Gastrocnemius medialis (tissue), 4 donors: ENCODE data around the gene SIRPA. TPM values are rescaled to one million over a fixed set of nuclear protein-coding genes. Genes with fewer than 3 reads are reported as not detected.

Experiments used
- ATAC-seq, 2 donors: fragments of 150-250 bp; one replicate each; pipeline ENCODE4 v1.9.1; 2016
- DNase-seq, 2 donors: peaks; one replicate each; pipeline ENCODE4 v3.0.0-alpha.2; 2019
- H3K27ac ChIP-seq, 4 donors: fragments of 200-600 bp; sonication (generic); 1 replicate in 1 of 4; 2 replicates in 3 of 4; pipeline ENCODE4 v1.5.1; 2016 to 2018; ENCODE audit warnings: mild to moderate bottlenecking in 2 of 4, moderate library complexity in 1 of 4
- H3K27me3 ChIP-seq, 3 donors: fragments of 200-600 bp; sonication (generic) in 2 of 3; 1 replicate in 1 of 3; 2 replicates in 2 of 3; pipeline versions ENCODE4 v1.5.1 to v1.6.0; 2016 to 2019; ENCODE audit warnings: mild to moderate bottlenecking in 1 of 3, moderate library complexity in 1 of 3
- H3K36me3 ChIP-seq, 2 donors: fragments of 200-600 bp; sonication (generic) in 1 of 2; one replicate each; pipeline ENCODE4 v1.5.1; 2017 to 2018
- H3K4me1 ChIP-seq, 2 donors: fragments of 200-600 bp; sonication (generic) in 1 of 2; one replicate each; pipeline ENCODE4 v1.5.1; 2016 to 2017; ENCODE audit warnings: mild to moderate bottlenecking in 2 of 2
- H3K4me3 ChIP-seq, 4 donors: fragments of 200-600 bp; sonication (generic) in 3 of 4; 1 replicate in 1 of 4; 2 replicates in 3 of 4; pipeline ENCODE4 v1.5.1; 2016 to 2019; ENCODE audit warnings: mild to moderate bottlenecking in 2 of 4
- H3K9me3 ChIP-seq, 3 donors: fragments of 200-600 bp; sonication (generic) in 2 of 3; 1 replicate in 1 of 3; 2 replicates in 2 of 3; pipeline ENCODE4 v1.5.1; 2016 to 2019
- POLR2A ChIP-seq, 2 donors: fragments of 450-650 bp; IDR thresholded peaks; one replicate each; pipeline ENCODE4 v1.6.1; 2017; ENCODE audit warnings: antibody characterized with exemption in 2 of 2, mild to moderate bottlenecking in 2 of 2, moderate library complexity in 2 of 2
- in situ Hi-C, 4 donors: fragments of 200-750 bp; cut with MboI; loops; one replicate each; pipeline versions ENCODE4 v1.15.0 to v1.8.0; 2017; ENCODE audit warnings: low sequenced_read_pairs in 4 of 4
- intact Hi-C: fragments of 100-400 bp; cut with DNase I; formaldehyde crosslinking; loops from one replicate; pipeline ENCODE4 v1.15.1; 2023; ENCODE audit warnings: low total_unique reads
- total RNA-seq, 4 donors: library from RNA; depleted of rRNA; stranded (reverse); fragments of >200 nt; gene quantifications; one replicate each; pipeline versions ENCODE4 v1.1.0 to v1.2.3, GENCODE V29; 2016
- TF ChIP-seq, protein P1 (sequence below), 5 experiments: fragments of 450-650 bp in 3 of 5; fragments of 200-600 bp in 2 of 5; sonication (generic) in 2 of 5; IDR thresholded peaks in 4 of 5; conservative IDR thresholded peaks in 1 of 5; 1 replicate in 4 of 5; 2 replicates in 1 of 5; pipeline ENCODE4 v1.5.1; 2016 to 2019; ENCODE audit warnings: antibody characterized with exemption in 5 of 5, mild to moderate bottlenecking in 3 of 5, moderate library complexity in 3 of 5

Gene SIRPA
- total RNA-seq, 4 donors from 2014 or later = 14.6 to 62.0 (median 20.6) TPM

DNA sequence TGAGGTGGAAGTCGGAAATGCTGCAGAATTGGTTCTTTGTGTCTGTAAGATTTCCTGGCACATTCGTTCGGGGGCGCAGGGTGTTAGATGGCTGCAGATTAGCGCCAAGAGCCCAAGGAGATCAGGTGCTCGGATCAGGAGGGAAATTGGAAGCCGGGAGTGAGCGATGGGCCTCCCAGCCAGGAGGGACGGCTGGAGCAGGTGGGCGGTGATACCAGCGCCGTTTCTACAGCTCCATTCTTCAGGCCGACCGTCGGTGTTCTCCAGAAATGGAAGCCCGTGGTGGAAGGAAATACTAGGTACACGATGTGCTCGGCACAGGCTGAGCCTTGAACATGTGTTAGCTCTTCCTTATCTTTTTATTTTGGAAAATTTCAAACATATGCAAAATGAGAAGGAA is 6.5 kb downstream of the SIRPA start:
- intact Hi-C loops (no loop called here), in situ Hi-C loops (no loop called here)
- Histone ChIP-seq H3K27ac (no peak overlapping the region), H3K4me3 (no peak overlapping the region), H3K27me3 (no peaks in the 10 kb centered on the region), H3K36me3 (no peaks in the 10 kb centered on the region), H3K9me3 (no peaks in the 10 kb centered on the region), H3K4me1 (peaks cover 0 to 13% of the 10 kb centered on the region in 2 donors)
- TF ChIP-seq, protein P1, sequence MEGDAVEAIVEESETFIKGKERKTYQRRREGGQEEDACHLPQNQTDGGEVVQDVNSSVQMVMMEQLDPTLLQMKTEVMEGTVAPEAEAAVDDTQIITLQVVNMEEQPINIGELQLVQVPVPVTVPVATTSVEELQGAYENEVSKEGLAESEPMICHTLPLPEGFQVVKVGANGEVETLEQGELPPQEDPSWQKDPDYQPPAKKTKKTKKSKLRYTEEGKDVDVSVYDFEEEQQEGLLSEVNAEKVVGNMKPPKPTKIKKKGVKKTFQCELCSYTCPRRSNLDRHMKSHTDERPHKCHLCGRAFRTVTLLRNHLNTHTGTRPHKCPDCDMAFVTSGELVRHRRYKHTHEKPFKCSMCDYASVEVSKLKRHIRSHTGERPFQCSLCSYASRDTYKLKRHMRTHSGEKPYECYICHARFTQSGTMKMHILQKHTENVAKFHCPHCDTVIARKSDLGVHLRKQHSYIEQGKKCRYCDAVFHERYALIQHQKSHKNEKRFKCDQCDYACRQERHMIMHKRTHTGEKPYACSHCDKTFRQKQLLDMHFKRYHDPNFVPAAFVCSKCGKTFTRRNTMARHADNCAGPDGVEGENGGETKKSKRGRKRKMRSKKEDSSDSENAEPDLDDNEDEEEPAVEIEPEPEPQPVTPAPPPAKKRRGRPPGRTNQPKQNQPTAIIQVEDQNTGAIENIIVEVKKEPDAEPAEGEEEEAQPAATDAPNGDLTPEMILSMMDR (IDR thresholded peaks at IDR 0.05 in 4 of 5, conservative IDR thresholded peaks at IDR 0.05 in 1 of 5) = no peak
- TF ChIP-seq POLR2A (IDR thresholded peaks at IDR 0.05) = no peak
- DNase-seq (no peak), ATAC-seq (no peak)

DNA sequence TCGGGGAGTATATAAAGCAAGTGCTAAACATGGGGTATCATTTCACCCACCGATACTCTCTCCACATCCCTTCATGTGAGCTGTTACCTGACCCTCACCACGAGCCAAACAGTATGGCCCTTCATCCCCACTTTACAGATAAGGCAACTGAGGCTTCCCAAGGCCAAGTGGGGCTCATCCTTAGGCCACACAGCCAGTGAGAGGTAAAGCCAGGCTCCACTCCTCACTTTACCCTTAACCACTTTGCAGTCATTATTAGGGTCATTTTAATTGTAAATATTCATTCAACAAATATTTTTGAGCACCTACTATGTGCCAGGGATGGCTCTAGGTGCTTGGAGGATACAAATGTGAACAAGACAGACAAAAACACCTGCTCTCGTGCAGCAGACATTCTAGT is 7.0 kb downstream of the SIRPA start:
- in situ Hi-C loops = no loop called here
- TF ChIP-seq, protein P1 (IDR thresholded peaks at IDR 0.05 in 4 of 5, conservative IDR thresholded peaks at IDR 0.05 in 1 of 5) = no peak
- TF ChIP-seq POLR2A (IDR thresholded peaks at IDR 0.05) = no peak
- no peaks in the 10 kb centered on the region for H3K36me3 ChIP-seq

DNA sequence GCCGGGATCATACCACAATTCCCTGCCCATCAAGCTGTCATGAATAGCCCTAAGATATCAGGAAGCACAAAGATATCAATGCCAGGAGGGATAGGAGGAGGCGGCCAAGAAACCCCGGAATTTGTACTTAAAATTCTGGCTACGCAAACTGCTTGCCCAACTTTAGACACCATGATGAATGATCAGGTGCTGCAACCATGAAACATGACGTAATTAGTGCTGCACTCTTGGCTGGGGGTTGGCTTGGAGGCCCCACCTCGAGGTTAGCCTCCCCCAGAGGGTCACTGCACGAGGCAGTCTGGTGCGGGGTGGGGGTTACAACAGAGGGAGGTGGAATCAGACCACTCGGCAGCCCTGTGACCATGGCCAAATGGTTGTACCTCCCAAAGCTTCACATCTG is 8.9 kb downstream of the SIRPA start:
- Histone ChIP-seq H3K4me1 (peaks cover 0 to 5% of the 10 kb centered on the region in 2 donors), H3K9me3 (no peaks in the 10 kb centered on the region), H3K27me3 (no peaks in the 10 kb centered on the region), H3K36me3 (no peaks in the 10 kb centered on the region), H3K4me3 (no peak overlapping the region), H3K27ac (no peak overlapping the region)
- intact Hi-C loops = no loop called here
- in situ Hi-C loops = no loop called here
- DNase-seq (no peak), ATAC-seq (no peak)
- TF ChIP-seq POLR2A (IDR thresholded peaks at IDR 0.05) = no peak
- TF ChIP-seq, protein P1 (IDR thresholded peaks at IDR 0.05 in 4 of 5, conservative IDR thresholded peaks at IDR 0.05 in 1 of 5) = no peak

More for the DNA sequence above, 7.0 kb downstream of the SIRPA start:
- intact Hi-C loops = no loop called here
- Histone ChIP-seq H3K9me3 (no peaks in the 10 kb centered on the region), H3K27me3 (no peaks in the 10 kb centered on the region), H3K27ac (no peak overlapping the region), H3K4me1 (peaks cover 0 to 8% of the 10 kb centered on the region in 2 donors), H3K4me3 (no peak overlapping the region)
- ATAC-seq = no peak
- no peak for DNase-seq

DNA sequence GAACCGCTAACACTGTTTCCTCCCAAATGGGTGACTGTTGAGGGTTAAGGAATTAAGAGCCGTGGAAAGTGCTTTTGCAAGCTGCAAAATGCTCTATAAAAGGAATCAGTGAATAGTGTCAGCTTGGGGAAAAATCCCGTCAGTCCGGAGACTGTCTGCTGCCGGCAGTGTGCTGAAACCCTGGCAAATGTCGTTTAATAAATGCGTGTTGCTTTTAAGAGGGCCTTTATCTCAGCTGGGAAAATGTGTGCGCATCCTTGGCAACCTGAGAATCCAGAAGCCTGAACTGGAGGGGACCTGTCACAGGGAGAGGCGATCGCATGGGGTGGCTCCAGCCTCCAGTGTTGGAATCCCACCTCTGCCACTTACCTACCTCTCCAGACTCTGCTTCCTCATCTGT is 9.8 kb downstream of the SIRPA start:
- TF ChIP-seq POLR2A (IDR thresholded peaks at IDR 0.05) = no peak
- TF ChIP-seq, protein P1 (IDR thresholded peaks at IDR 0.05 in 4 of 5, conservative IDR thresholded peaks at IDR 0.05 in 1 of 5) = no peak
- no peaks in the 10 kb centered on the region for H3K36me3 ChIP-seq
- ATAC-seq (no peak), DNase-seq (no peak)
- no peak overlapping the region for H3K27ac ChIP-seq
- peaks cover 0 to 5% of the 10 kb centered on the region in 2 donors for H3K4me1 ChIP-seq
- H3K9me3 ChIP-seq = no peaks in the 10 kb centered on the region
- H3K4me3 ChIP-seq = no peak overlapping the region
- in situ Hi-C loops (no loop called here), intact Hi-C loops (no loop called here)
- no peaks in the 10 kb centered on the region for H3K27me3 ChIP-seq

DNA sequence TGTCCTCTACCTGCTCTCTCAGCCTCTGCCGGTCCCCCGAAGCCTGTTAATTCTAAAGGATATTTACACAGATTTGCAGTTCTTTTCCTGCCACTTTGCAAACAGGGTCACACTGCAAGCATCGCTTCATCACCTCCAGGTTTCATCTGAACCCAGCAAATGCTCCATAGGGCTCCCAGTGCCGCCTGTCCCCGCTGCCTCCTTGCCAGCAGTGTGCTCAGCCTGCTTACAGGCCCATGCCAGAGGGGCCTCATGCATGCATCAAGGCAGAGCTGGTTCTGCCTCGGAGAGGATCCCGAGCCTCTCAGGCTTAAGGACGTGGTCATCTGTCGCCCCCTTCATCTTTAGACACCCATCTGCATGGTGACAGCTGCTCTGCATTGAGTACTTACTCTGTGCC is 10.5 kb downstream of the SIRPA start:
- no peak overlapping the region for H3K27ac ChIP-seq
- in situ Hi-C loops = no loop called here
- no peak overlapping the region for H3K4me3 ChIP-seq
- ATAC-seq = no peak
- H3K9me3 ChIP-seq = no peaks in the 10 kb centered on the region
- no peaks in the 10 kb centered on the region for H3K36me3 ChIP-seq
- TF ChIP-seq, protein P1 (IDR thresholded peaks at IDR 0.05 in 4 of 5, conservative IDR thresholded peaks at IDR 0.05 in 1 of 5) = no peak
- TF ChIP-seq POLR2A (IDR thresholded peaks at IDR 0.05) = no peak
- H3K4me1 ChIP-seq = peaks cover 0 to 2% of the 10 kb centered on the region in 2 donors
- intact Hi-C loops = no loop called here
- H3K27me3 ChIP-seq = no peaks in the 10 kb centered on the region
- DNase-seq = no peak
